IMR-90 (cell line): ENCODE results near the gene TBC1D16. TPM values are rescaled to one million over a fixed set of nuclear protein-coding genes. Genes with fewer than 3 reads are reported as not detected.

Experiments used
- ATAC-seq: fragments of 200-7000 bp; cut with Tn5 transposase; 2 replicates; pipeline ENCODE4 v1.9.1; 2020; ENCODE audit warnings: low read depth, mild to moderate bottlenecking, moderate library complexity
- BruUV-seq: library from RNA; stranded (reverse); fragments of 400-500 nt; replicated peaks from 2 replicates; lab custom pipeline; 2021; lab: Mats Ljungman, UMichigan
- CTCF ChIA-PET: fragments of 300-600 bp; formaldehyde crosslinking; extraction: SDS; loops from one replicate; lab custom pipeline; 2021; ENCODE audit warnings: antibody characterized with exemption; lab: Yijun Ruan, JAX
- POLR2A ChIA-PET: fragments of 300-600 bp; sonication (Branson Sonifier 250); formaldehyde crosslinking; loops from one replicate; lab custom pipeline; 2022; ENCODE audit warnings: antibody characterized with exemption; ENCODE audit not compliant: unreplicated experiment; lab: Charles Lee
- DNase-seq: peaks from one replicate; pipeline ENCODE4 v3.0.0; 2013
- H2AFZ ChIP-seq: replicated peaks from 2 replicates; pipeline ENCODE3; 2013; ENCODE audit warnings: low read length, mild to moderate bottlenecking; ENCODE audit not compliant: poor library complexity
- H2AK5ac ChIP-seq: 2 replicates; pipeline ENCODE4 v1.6.1; 2013; ENCODE audit warnings: low read depth, low read length, inconsistent platforms
- H2AK9ac ChIP-seq: replicated peaks from 2 replicates; pipeline ENCODE3; 2013; ENCODE audit warnings: mild to moderate bottlenecking, low read depth, low read length, moderate library complexity; ENCODE audit not compliant: poor library complexity
- H2BK120ac ChIP-seq: 2 replicates; pipeline ENCODE4 v1.6.1; 2013; ENCODE audit warnings: low read depth, low read length, inconsistent platforms
- H2BK15ac ChIP-seq: 3 replicates; pipeline ENCODE4 v1.6.1; 2013; ENCODE audit warnings: low read depth, low read length, inconsistent platforms
- H2BK20ac ChIP-seq: 2 replicates; pipeline ENCODE4 v1.6.1; 2013; ENCODE audit warnings: low read depth, mild to moderate bottlenecking, inconsistent platforms, low read length, moderate library complexity
- H2BK5ac ChIP-seq: 2 replicates; pipeline ENCODE4 v1.6.1; 2013; ENCODE audit warnings: mild to moderate bottlenecking, low read depth, low read length, inconsistent platforms; ENCODE audit not compliant: poor library complexity, severe bottlenecking
- H3K14ac ChIP-seq: replicated peaks from 2 replicates; pipeline ENCODE4 v1.6.1; 2013; ENCODE audit warnings: low read depth, low read length, inconsistent platforms
- H3K18ac ChIP-seq: 2 replicates; pipeline ENCODE4 v1.6.1; 2013; ENCODE audit warnings: low read depth, low read length, control low read depth
- H3K23ac ChIP-seq: 2 replicates; pipeline ENCODE4 v1.6.1; 2013; ENCODE audit warnings: low read depth, low read length, inconsistent platforms
- H3K27ac ChIP-seq: 2 replicates; pipeline ENCODE4 v1.5.1; 2013; ENCODE audit warnings: mild to moderate bottlenecking, control low read depth, low read length; ENCODE audit not compliant: insufficient read depth
- H3K27me3 ChIP-seq: 2 replicates; pipeline ENCODE4 v1.6.1; 2013; ENCODE audit warnings: low read length; ENCODE audit not compliant: control insufficient read depth, insufficient read depth
- H3K36me3 ChIP-seq: 2 replicates; pipeline ENCODE4 v1.6.1; 2013; ENCODE audit warnings: low read length, mixed read lengths; ENCODE audit not compliant: control insufficient read depth, insufficient read depth
- H3K4ac ChIP-seq: 2 replicates; pipeline ENCODE4 v1.6.1; 2013; ENCODE audit warnings: low read depth, low read length, inconsistent platforms
- H3K4me1 ChIP-seq: 2 replicates; pipeline ENCODE4 v1.6.1; 2013; ENCODE audit warnings: low read length, mixed read lengths; ENCODE audit not compliant: control insufficient read depth, insufficient read depth
- H3K4me2 ChIP-seq: 2 replicates; pipeline ENCODE4 v1.6.1; 2013; ENCODE audit warnings: low read depth, mild to moderate bottlenecking, control low read depth, low read length, moderate library complexity
- H3K4me3 ChIP-seq: 2 replicates; pipeline ENCODE4 v1.5.1; 2013; ENCODE audit warnings: low read depth, mild to moderate bottlenecking, control low read depth, low read length, moderate library complexity; ENCODE audit not compliant: insufficient read depth
- H3K56ac ChIP-seq: 2 replicates; pipeline ENCODE4 v1.6.1; 2013; ENCODE audit warnings: low read length, inconsistent platforms; ENCODE audit not compliant: insufficient read depth; ENCODE audit errors: extremely low read depth
- H3K79me1 ChIP-seq, 2 experiments: 2 replicates each; pipeline ENCODE4 v1.6.1; 2013; ENCODE audit warnings: low read length in 2 of 2, inconsistent platforms in 1 of 2, low read depth in 1 of 2
- H3K9ac ChIP-seq: 2 replicates; pipeline ENCODE4 v1.6.1; 2013; ENCODE audit warnings: low read depth, low read length, control low read depth
- H3K9me1 ChIP-seq: 2 replicates; pipeline ENCODE4 v1.6.1; 2013; ENCODE audit warnings: low read length, inconsistent platforms; ENCODE audit not compliant: insufficient read depth
- H3K9me3 ChIP-seq: 2 replicates; pipeline ENCODE4 v1.6.1; 2013; ENCODE audit warnings: low read length; ENCODE audit not compliant: control insufficient read depth, insufficient read depth
- H4K20me1 ChIP-seq: 2 replicates; pipeline ENCODE4 v1.6.1; 2013; ENCODE audit warnings: low read length, inconsistent platforms; ENCODE audit not compliant: insufficient read depth
- H4K5ac ChIP-seq: 2 replicates; pipeline ENCODE4 v1.6.1; 2013; ENCODE audit warnings: mild to moderate bottlenecking, low read depth, low read length, control low read depth
- H4K8ac ChIP-seq, 2 experiments: 2 replicates each; pipeline ENCODE4 v1.6.1; 2013; ENCODE audit warnings: low read depth in 2 of 2, low read length in 2 of 2, control low read depth in 1 of 2, inconsistent platforms in 1 of 2
- H4K91ac ChIP-seq: 2 replicates; pipeline ENCODE4 v1.6.1; 2013; ENCODE audit warnings: low read depth, low read length, inconsistent platforms; ENCODE audit not compliant: insufficient read depth
- CTCF ChIP-seq: conservative IDR thresholded peaks from 2 replicates; pipeline ENCODE4 v1.5.1; 2012; ENCODE audit warnings: mild to moderate bottlenecking, low read depth, low read length, improper control_type of control experiment
- MXI1 ChIP-seq: IDR thresholded peaks from 2 replicates; pipeline ENCODE4 v1.6.1; 2012; ENCODE audit warnings: low read depth, mild to moderate bottlenecking, low read length, moderate library complexity, borderline replicate concordance
- NFE2L2 ChIP-seq: fragments of 150-350 bp; IDR thresholded peaks from 2 replicates; pipeline ENCODE4 v1.6.1; 2016; ENCODE audit warnings: low read depth, mild to moderate bottlenecking, low read length
- RAD21 ChIP-seq: IDR thresholded peaks from 2 replicates; pipeline ENCODE4 v1.6.1; 2012; ENCODE audit warnings: low read length, improper control_type of control experiment
- RCOR1 ChIP-seq: IDR thresholded peaks from 2 replicates; pipeline ENCODE4 v1.6.1; 2012; ENCODE audit warnings: mild to moderate bottlenecking, low read length, improper control_type of control experiment; ENCODE audit not compliant: insufficient replicate concordance
- USF2 ChIP-seq: fragments of 150-350 bp; IDR thresholded peaks from 2 replicates; pipeline ENCODE4 v1.6.1; 2017; ENCODE audit warnings: mild to moderate bottlenecking, antibody characterized with exemption, low read length, low read depth
- WGBS, 2 experiments: methylation state at CpG; one replicate each; pipeline versions ENCODE4 v1.1.5 to v1.1.7; 2013; ENCODE audit warnings: missing lambda C conversion rate in 2 of 2; ENCODE audit not compliant: insufficient read length in 1 of 2; ENCODE audit errors: extremely low coverage in 2 of 2; 5-methylcytosine and 5-hydroxymethylcytosine counted together
- dilution Hi-C: fragments of 300-500 bp; cut with HindIII; formaldehyde crosslinking; loops from one replicate; pipeline ENCODE4 v1.14.3; 2018; ENCODE audit warnings: low sequenced_read_pairs; ENCODE audit not compliant: unreplicated experiment
- in situ Hi-C: fragments of 300-500 bp; cut with MboI; formaldehyde crosslinking; loops from 3 replicates; pipeline ENCODE4 v1.14.3; 2019; ENCODE audit warnings: low sequenced_read_pairs, inconsistent platforms, mixed read lengths
- intact Hi-C: fragments of 100-400 bp; cut with micrococcal nuclease; formaldehyde crosslinking; loops from 2 replicates; pipeline ENCODE4 v1.10.0; 2022
- polyA plus RNA-seq, 3 experiments: library from polyadenylated mRNA; depleted of rRNA; stranded (reverse); fragments of >200 nt; gene quantifications; 2 replicates each; pipeline ENCODE4 v1.2.3, GENCODE V29; 2012; ENCODE audit warnings: low replicate concordance in 1 of 3
- total RNA-seq: library from RNA; depleted of rRNA; stranded (reverse); fragments of >200 nt; gene quantifications from 2 replicates; pipeline ENCODE4 v1.2.3, GENCODE V29; 2012

The TBC1D16 gene
- total and polyA plus RNA-seq, 2 of the 4 experiments (the other 2 are of a cell fraction): 10.1 to 16.7 TPM

- no peaks in the 10 kb centered on the region for H3K27me3 ChIP-seq
- no peak for DNase-seq
- H2AK9ac ChIP-seq: peak overlapping the region; percentile 20
- H2BK15ac ChIP-seq: no peak overlapping the region
- no peak overlapping the region for H4K8ac ChIP-seq
- no peak overlapping the region for H2AFZ ChIP-seq
- H3K9me1 ChIP-seq: 0 out of 2 replicates have a peak, but pooled peaks cover 3% of the 10 kb centered on the region
- H4K91ac ChIP-seq: no peak overlapping the region
- no peak overlapping the region for H3K9ac ChIP-seq
- H3K36me3 ChIP-seq: no peaks in the 10 kb centered on the region
- H3K4me2 ChIP-seq: no peak overlapping the region
- dilution Hi-C loops (no loop called here), in situ Hi-C loops (no loop called here), intact Hi-C loops (no loop called here)
- H2BK20ac ChIP-seq: no peak overlapping the region
- TF ChIP-seq MXI1 (no peak), RAD21 (no peak), CTCF (no peak), RCOR1 (no peak), NFE2L2 (no peak), USF2 (no peak)
- no peak overlapping the region for H3K23ac ChIP-seq
- no peak overlapping the region for H2BK5ac ChIP-seq
- no peak overlapping the region for H3K27ac ChIP-seq
- H3K79me1 ChIP-seq: peaks cover 17 to 28% of the 10 kb centered on the region in 2 experiments
- POLR2A ChIA-PET: interaction anchor here (0.6 kb wide), 1 partner anchor 18 kb away, joined by 3 read pairs; no protein-coding TSS in a partner anchor
- CTCF ChIA-PET: interaction anchor here (1.4 kb wide), 1 partner anchor 9 kb away, joined by 7 read pairs; no protein-coding TSS in a partner anchor
- no peak overlapping the region for H3K4me3 ChIP-seq
- no TSS peak for BruUV-seq
- H3K56ac ChIP-seq: no peak overlapping the region
- no peak overlapping the region for H3K14ac ChIP-seq
- no CpG with 5 or more reads among the region's 13 CpGs for WGBS, 2 experiments
- H3K18ac ChIP-seq: no peak overlapping the region
- no peak overlapping the region for H2AK5ac ChIP-seq
- H3K4ac ChIP-seq: no peak overlapping the region
- H4K20me1 ChIP-seq: peaks cover 24% of the 10 kb centered on the region
- no peak for ATAC-seq
- peaks cover 9% of the 10 kb centered on the region for H3K4me1 ChIP-seq
- H4K5ac ChIP-seq: no peak overlapping the region
- H2BK120ac ChIP-seq: no peak overlapping the region
- H3K9me3 ChIP-seq: no peaks in the 10 kb centered on the region
Measured at GRCh38 chr17:79955691-79956440, 79.8 kb downstream of the TBC1D16 start.
